ENCODE data around the gene MAP2K5.

Gene MAP2K5

GRCh38 chr15:67799801-67800205 lies 257.3 kb downstream of the MAP2K5 start:
- no peak overlapping the region for H3K27ac ChIP-seq (ENCODE audit: low read length)
- H3K9me2 ChIP-seq (replicated peaks; ENCODE audit: insufficient read depth, low read length), result no peaks in the 10 kb centered on the region
- TF ChIP-seq EZH2phosphoT487 (IDR thresholded peaks at IDR 0.05; ENCODE audit: low read length) (no peak), CTCF (IDR thresholded peaks at IDR 0.05; ENCODE audit: low read length) (no peak), EZH2 (optimal IDR thresholded peaks at IDR 0.05; ENCODE audit: low read depth, low read length) (no peak)
- no peaks in the 10 kb centered on the region for H3K36me3 ChIP-seq (replicated peaks; ENCODE audit: insufficient read depth, low read length)
- no peak for DNase-seq
- H2AFZ ChIP-seq (ENCODE audit: low read length), result no peak overlapping the region
- H3K4me2 ChIP-seq (ENCODE audit: low read depth, low read length), result no peak overlapping the region
- H3K9me3 ChIP-seq (replicated peaks; ENCODE audit: insufficient read depth, low read length), result no peaks in the 10 kb centered on the region
- H3K4me1 ChIP-seq (ENCODE audit: low read length), result peaks cover 7% of the 10 kb centered on the region
- no peaks in the 10 kb centered on the region for H4K20me1 ChIP-seq (ENCODE audit: insufficient read depth, low read length)
- H3K79me2 ChIP-seq (ENCODE audit: low read length), result no peaks in the 10 kb centered on the region
- no peak overlapping the region for H3K9ac ChIP-seq (ENCODE audit: low read length)
- H3K27me3 ChIP-seq (replicated peaks; ENCODE audit: insufficient read depth, low read length), result no peaks in the 10 kb centered on the region
- H3K4me3 ChIP-seq (ENCODE audit: low read length), result no peak overlapping the region
- H3F3A ChIP-seq (ENCODE audit: insufficient read depth, low read length), result no peaks in the 10 kb centered on the region

- Histone ChIP-seq H3K36me3 (replicated peaks; ENCODE audit: insufficient read depth, low read length) (no peaks in the 10 kb centered on the region), H3K27ac (ENCODE audit: low read length) (no peak overlapping the region), H3K9ac (ENCODE audit: low read length) (no peak overlapping the region), H3K4me2 (ENCODE audit: low read depth, low read length) (no peak overlapping the region), H2AFZ (ENCODE audit: low read length) (no peak overlapping the region), H3K27me3 (replicated peaks; ENCODE audit: insufficient read depth, low read length) (no peaks in the 10 kb centered on the region), H4K20me1 (ENCODE audit: insufficient read depth, low read length) (no peaks in the 10 kb centered on the region), H3K9me3 (replicated peaks; ENCODE audit: insufficient read depth, low read length) (no peaks in the 10 kb centered on the region), H3K9me2 (replicated peaks; ENCODE audit: insufficient read depth, low read length) (no peaks in the 10 kb centered on the region), H3K4me1 (ENCODE audit: low read length) (peaks cover 2% of the 10 kb centered on the region; the same call in 1 of the 2 replicates), H3K79me2 (ENCODE audit: low read length) (no peaks in the 10 kb centered on the region), H3F3A (ENCODE audit: insufficient read depth, low read length) (no peaks in the 10 kb centered on the region), H3K4me3 (ENCODE audit: low read length) (no peak overlapping the region)
- no peak for DNase-seq
- TF ChIP-seq EZH2 (optimal IDR thresholded peaks at IDR 0.05; ENCODE audit: low read depth, low read length) (no peak), CTCF (IDR thresholded peaks at IDR 0.05; ENCODE audit: low read length) (no peak), EZH2phosphoT487 (IDR thresholded peaks at IDR 0.05; ENCODE audit: low read length) (no peak)
Measured at GRCh38 chr15:67801142-67801541, 258.6 kb downstream of the MAP2K5 start.

GRCh38 chr15:67801926-67802914 lies 259.7 kb downstream of the MAP2K5 start:
- no peak overlapping the region for H3K27ac ChIP-seq (ENCODE audit: low read length)
- H3K27me3 ChIP-seq (replicated peaks; ENCODE audit: insufficient read depth, low read length), result no peaks in the 10 kb centered on the region
- H4K20me1 ChIP-seq (ENCODE audit: insufficient read depth, low read length), result no peaks in the 10 kb centered on the region
- no peak overlapping the region for H3K4me2 ChIP-seq (ENCODE audit: low read depth, low read length)
- no peaks in the 10 kb centered on the region for H3K9me3 ChIP-seq (replicated peaks; ENCODE audit: insufficient read depth, low read length)
- H3K36me3 ChIP-seq (replicated peaks; ENCODE audit: insufficient read depth, low read length), result no peaks in the 10 kb centered on the region
- TF ChIP-seq CTCF (IDR thresholded peaks at IDR 0.05; ENCODE audit: low read length), result no peak
- no peak for TF ChIP-seq EZH2phosphoT487 (IDR thresholded peaks at IDR 0.05; ENCODE audit: low read length)
- no peak for TF ChIP-seq EZH2 (optimal IDR thresholded peaks at IDR 0.05; ENCODE audit: low read depth, low read length)
- H3K9ac ChIP-seq (ENCODE audit: low read length), result no peak overlapping the region
- no peak overlapping the region for H3K4me3 ChIP-seq (ENCODE audit: low read length)
- H3K9me2 ChIP-seq (replicated peaks; ENCODE audit: insufficient read depth, low read length), result no peaks in the 10 kb centered on the region
- H3K79me2 ChIP-seq (ENCODE audit: low read length), result no peaks in the 10 kb centered on the region
- H2AFZ ChIP-seq (ENCODE audit: low read length), result no peak overlapping the region
- no peak for DNase-seq
- H3F3A ChIP-seq (ENCODE audit: insufficient read depth, low read length), result no peaks in the 10 kb centered on the region
- no peaks in the 10 kb centered on the region for H3K4me1 ChIP-seq (ENCODE audit: low read length)

Measured in MM.1S (cell line).